A673 (cell line): ENCODE data around the gene NBPF8.
"Not testable (repeated sequence)": the region's sequence is repeated elsewhere in the genome, so short reads cannot be mapped to it uniquely, and the experiment has no call there.

ENCODE experiments used
- EZH2 ChIP-seq: fragments of 200-600 bp; sonication (generic); IDR thresholded peaks from 2 replicates; pipeline ENCODE4 v1.6.1; 2017; ENCODE audit warnings: borderline replicate concordance, low read depth, mild to moderate bottlenecking, mixed read lengths, antibody characterized with exemption, low read length; ENCODE audit not compliant: poor library complexity, severe bottlenecking
- TF ChIP-seq, protein P1 (sequence below): fragments of 300-800, 200-600 bp; sonication (generic); conservative IDR thresholded peaks from 2 replicates; pipeline ENCODE4 v1.5.1; 2017; ENCODE audit warnings: low read depth, mild to moderate bottlenecking, antibody characterized with exemption, low read length, moderate library complexity, mixed read lengths

DNA sequence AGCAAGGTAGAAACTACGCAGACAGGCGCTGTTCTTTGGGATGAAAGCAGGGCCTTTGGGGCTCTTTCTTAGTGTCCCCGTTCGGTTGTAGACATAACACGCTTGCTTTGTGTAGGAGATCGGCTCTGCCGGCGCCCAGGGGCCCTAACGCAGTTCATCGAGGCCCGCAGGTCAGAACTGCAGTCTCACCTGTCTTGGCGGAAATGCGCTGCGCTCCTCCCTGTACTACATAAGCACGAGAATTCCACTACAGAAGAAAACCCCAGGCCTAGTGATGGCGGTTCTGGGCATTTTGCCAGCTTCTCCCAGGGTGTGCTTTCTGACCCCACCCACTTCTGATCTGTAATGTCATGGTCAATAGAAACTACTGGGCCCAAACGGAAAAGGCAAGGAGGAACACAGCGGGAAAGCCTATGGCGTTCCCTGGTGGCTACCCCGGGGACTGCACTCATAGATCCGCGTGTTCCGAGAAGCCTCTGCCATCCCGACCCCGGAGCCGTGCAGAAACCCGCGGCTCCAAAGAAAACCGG is 26.2 kb upstream of the NBPF8 start:
- TF ChIP-seq, protein P1, sequence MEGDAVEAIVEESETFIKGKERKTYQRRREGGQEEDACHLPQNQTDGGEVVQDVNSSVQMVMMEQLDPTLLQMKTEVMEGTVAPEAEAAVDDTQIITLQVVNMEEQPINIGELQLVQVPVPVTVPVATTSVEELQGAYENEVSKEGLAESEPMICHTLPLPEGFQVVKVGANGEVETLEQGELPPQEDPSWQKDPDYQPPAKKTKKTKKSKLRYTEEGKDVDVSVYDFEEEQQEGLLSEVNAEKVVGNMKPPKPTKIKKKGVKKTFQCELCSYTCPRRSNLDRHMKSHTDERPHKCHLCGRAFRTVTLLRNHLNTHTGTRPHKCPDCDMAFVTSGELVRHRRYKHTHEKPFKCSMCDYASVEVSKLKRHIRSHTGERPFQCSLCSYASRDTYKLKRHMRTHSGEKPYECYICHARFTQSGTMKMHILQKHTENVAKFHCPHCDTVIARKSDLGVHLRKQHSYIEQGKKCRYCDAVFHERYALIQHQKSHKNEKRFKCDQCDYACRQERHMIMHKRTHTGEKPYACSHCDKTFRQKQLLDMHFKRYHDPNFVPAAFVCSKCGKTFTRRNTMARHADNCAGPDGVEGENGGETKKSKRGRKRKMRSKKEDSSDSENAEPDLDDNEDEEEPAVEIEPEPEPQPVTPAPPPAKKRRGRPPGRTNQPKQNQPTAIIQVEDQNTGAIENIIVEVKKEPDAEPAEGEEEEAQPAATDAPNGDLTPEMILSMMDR, result not testable (repeated sequence)
- not testable (repeated sequence) for TF ChIP-seq EZH2
